Heart right ventricle (tissue), 16 donors: Measurements from ENCODE around the gene OR2M7. TPM values are rescaled to one million over a fixed set of nuclear protein-coding genes. Genes with fewer than 3 reads are reported as not detected.

ENCODE experiments used
- ATAC-seq, 8 donors: fragments of 200-7000 bp; cut with Tn5 transposase; one replicate each; pipeline ENCODE4 v1.9.1; 2020; ENCODE audit warnings: mild to moderate bottlenecking in 8 of 8, moderate library complexity in 8 of 8, moderate number of reproducible peaks in 1 of 8
- DNase-seq, 2 donors: peaks; one replicate each; pipeline ENCODE4 v3.0.0-alpha.2; 2020
- H3K27ac ChIP-seq, 10 donors: fragments of 200-600 bp; sonication (generic) in 2 of 10; one replicate each; pipeline versions ENCODE4 v1.5.0 to v1.8.0; 2020 to 2022; ENCODE audit warnings: mild to moderate bottlenecking in 3 of 10
- H3K27me3 ChIP-seq, 7 donors: fragments of 200-600 bp; one replicate each; pipeline ENCODE4 v1.8.0; 2021 to 2022; ENCODE audit warnings: mild to moderate bottlenecking in 2 of 7
- H3K36me3 ChIP-seq, 9 donors: fragments of 200-600 bp; sonication (generic) in 1 of 9; one replicate each; pipeline versions ENCODE4 v1.5.0 to v1.8.0; 2020 to 2022; ENCODE audit warnings: mild to moderate bottlenecking in 2 of 9
- H3K4me1 ChIP-seq, 9 donors: fragments of 200-600 bp; sonication (generic) in 1 of 9; one replicate each; pipeline versions ENCODE4 v1.5.0 to v1.8.0; 2020 to 2022; ENCODE audit warnings: mild to moderate bottlenecking in 4 of 9
- H3K4me3 ChIP-seq, 10 donors: fragments of 200-600 bp; sonication (generic) in 2 of 10; one replicate each; pipeline versions ENCODE4 v1.5.0 to v1.8.0; 2020 to 2022; ENCODE audit warnings: mild to moderate bottlenecking in 7 of 10, moderate library complexity in 2 of 10
- H3K9me3 ChIP-seq, 11 donors: fragments of 200-600 bp in 10 of 11; sonication (generic) in 2 of 11; one replicate each; pipeline versions ENCODE4 v1.5.0 to v1.8.0; 2013 to 2022; ENCODE audit warnings: mild to moderate bottlenecking in 2 of 11, control low read depth in 1 of 11, moderate library complexity in 1 of 11
- WGBS, 2 donors: extraction: QIAGEN DNeasy Blood & Tissue Kit; methylation state at CpG; one replicate each; pipeline ENCODE4 v1.1.7; 2013; ENCODE audit warnings: inconsistent platforms in 1 of 2; 5-methylcytosine and 5-hydroxymethylcytosine counted together
- intact Hi-C, 10 donors: fragments of 100-400 bp; cut with DNase I; formaldehyde crosslinking; loops; one replicate each; pipeline versions ENCODE4 v1.11.1 to v1.14.2; 2022
- long read RNA-seq, 3 donors: library from polyadenylated mRNA; unstranded; transcript quantifications; one replicate each; pipeline ENCODE4 v2.0.0, GENCODE V29; 2020 to 2021
- polyA plus RNA-seq, 2 donors: library from polyadenylated mRNA; stranded (reverse); fragments of 200-250 nt; gene quantifications; one replicate each; pipeline ENCODE4 v1.2.3, GENCODE V29; 2013
- total RNA-seq, 10 donors: library from RNA; stranded (reverse); fragmentation: NEBNext Ultra II Directional in 3 of 10; extraction: Animal tissue kit (Norgen Biotek cat#: 25700) in 3 of 10; gene quantifications; one replicate each; pipeline versions ENCODE4 v1.2.1 to v1.2.4, GENCODE V29; 2021 to 2023
- TF ChIP-seq, protein P1 (sequence below), 9 donors: fragments of 200-600 bp; sonication (generic) in 2 of 9; IDR thresholded peaks; one replicate each; pipeline versions ENCODE4 v1.5.0 to v1.8.0; 2021 to 2022; ENCODE audit warnings: antibody characterized with exemption in 9 of 9, mild to moderate bottlenecking in 5 of 9, moderate library complexity in 1 of 9
- donor health status: Arrhythmogenic right ventricular cardiomyopathy.
- donor health status: ischemic (EF 13 %, LVEDD 7.1; RV severe dilation, severe dysfunction).
- donor health status: healthy with polysubstance abuse.
- donor health status: DM: no; HTN: yes; CAD: no.
- donor health status: DM: no; HTN: no; CAD: no.
- donor health status: ischemic (EF 25% LVEDD 6.9; RV normal size, moderate dysfunction).
- donor health status: ischemic (EF 25% LVEDD 5.7; RV mildly dilated, moderate dysfunction).
- donor health status: healthy.
- donor health status: DM: yes; HTN: yes; CAD: no.
- donor health status: Ischemic cardiomyopathy.
- donor health status: ischemic (EF 35%, LVEDD 5.7; RV mildly dilated, moderate dysfunction).
- donor health status: nonischemic (EF 11% LVEDD 7.7; RV severe dilation, severe dysfunction).
- donor health status: DM: yes; HTN: yes; CAD: no.
- donor health status: PGD.
- donor health status: ischemic (EF 29% LVEDD 5.4; RV normal size, mild dysfunction).
- donor health status: nonischemic (EF 23%, LVEDD 6.1; RV moderate dilation, normal function).

OR2M7 gene, protein sequence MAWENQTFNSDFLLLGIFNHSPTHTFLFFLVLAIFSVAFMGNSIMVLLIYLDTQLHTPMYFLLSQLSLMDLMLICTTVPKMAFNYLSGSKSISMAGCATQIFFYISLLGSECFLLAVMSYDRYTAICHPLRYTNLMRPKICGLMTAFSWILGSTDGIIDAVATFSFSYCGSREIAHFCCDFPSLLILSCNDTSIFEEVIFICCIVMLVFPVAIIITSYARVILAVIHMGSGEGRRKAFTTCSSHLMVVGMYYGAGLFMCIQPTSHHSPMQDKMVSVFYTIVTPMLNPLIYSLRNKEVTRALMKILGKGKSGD
- not detected for total RNA-seq
- polyA plus RNA-seq, result not detected
- long read RNA-seq, donor 1, result 0 reads
- long read RNA-seq, donor 2, result 0 reads
- long read RNA-seq, donor 3, result 0 reads

DNA sequence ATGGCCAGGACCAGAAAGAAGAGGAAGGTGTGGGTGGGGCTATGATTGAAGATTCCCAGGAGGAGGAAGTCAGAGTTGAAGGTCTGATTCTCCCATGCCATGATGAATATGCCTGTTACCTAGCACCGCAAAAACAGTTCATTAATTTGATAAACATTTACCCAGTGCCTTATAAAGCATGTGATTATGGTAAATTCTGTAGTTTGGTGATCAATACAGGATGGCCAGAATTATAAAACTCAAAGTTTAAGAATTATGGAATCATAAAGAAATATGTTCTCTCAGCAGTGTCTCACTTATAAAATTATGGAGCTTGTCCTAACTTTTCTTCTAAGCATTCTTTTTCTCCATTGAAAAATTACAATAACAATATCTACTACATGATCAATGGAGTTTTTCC lies at the start of gene OR2M7:
OR2M7 (minus strand) TSS at position 101 of the 400 bp plus-strand sequence; CDS start at position 101, 0 bp downstream.
- Histone ChIP-seq H3K27me3 (no peaks in the 10 kb centered on the region), H3K36me3 (no peaks in the 10 kb centered on the region), H3K9me3 (peaks cover 0 to 3% (median 0%) of the 10 kb centered on the region in 11 donors), H3K4me1 (no peaks in the 10 kb centered on the region), H3K27ac (no peak within 1 kb of the TSS), H3K4me3 (no peak within 1 kb of the TSS)
- DNase-seq, result no peak
- TF ChIP-seq, protein P1, sequence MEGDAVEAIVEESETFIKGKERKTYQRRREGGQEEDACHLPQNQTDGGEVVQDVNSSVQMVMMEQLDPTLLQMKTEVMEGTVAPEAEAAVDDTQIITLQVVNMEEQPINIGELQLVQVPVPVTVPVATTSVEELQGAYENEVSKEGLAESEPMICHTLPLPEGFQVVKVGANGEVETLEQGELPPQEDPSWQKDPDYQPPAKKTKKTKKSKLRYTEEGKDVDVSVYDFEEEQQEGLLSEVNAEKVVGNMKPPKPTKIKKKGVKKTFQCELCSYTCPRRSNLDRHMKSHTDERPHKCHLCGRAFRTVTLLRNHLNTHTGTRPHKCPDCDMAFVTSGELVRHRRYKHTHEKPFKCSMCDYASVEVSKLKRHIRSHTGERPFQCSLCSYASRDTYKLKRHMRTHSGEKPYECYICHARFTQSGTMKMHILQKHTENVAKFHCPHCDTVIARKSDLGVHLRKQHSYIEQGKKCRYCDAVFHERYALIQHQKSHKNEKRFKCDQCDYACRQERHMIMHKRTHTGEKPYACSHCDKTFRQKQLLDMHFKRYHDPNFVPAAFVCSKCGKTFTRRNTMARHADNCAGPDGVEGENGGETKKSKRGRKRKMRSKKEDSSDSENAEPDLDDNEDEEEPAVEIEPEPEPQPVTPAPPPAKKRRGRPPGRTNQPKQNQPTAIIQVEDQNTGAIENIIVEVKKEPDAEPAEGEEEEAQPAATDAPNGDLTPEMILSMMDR (IDR thresholded peaks at IDR 0.05), result no peak
- intact Hi-C loops, result no loop called here
- no peak for ATAC-seq
- WGBS, 2 donors, result 88 to 89% methylated on average over 1 of the region's 1 CpG

DNA sequence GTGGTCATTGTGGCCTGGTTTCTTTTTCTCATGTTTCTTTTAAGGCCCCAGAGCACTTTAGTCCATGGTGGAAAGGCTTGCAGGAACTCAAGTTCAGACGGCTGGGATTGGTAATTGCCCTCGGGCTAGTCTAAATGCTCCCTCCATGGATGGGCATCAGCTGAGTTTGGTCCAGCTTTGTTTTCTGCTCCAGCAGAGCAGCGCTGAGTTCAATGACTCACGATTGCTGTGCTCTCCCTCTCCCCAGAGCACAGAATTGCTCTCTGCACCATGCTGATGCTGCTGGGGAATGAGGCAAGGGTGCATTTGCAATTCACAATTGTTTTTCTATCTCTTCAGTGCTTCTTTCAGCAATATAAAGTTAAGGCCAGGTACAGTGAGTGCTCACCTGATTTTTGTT lies 49.4 kb upstream of the OR2M7 start:
- Histone ChIP-seq H3K4me3 (no peak overlapping the region), H3K4me1 (no peaks in the 10 kb centered on the region), H3K27ac (no peak overlapping the region), H3K9me3 (peaks cover 0 to 18% (median 0%) of the 10 kb centered on the region in 11 donors), H3K36me3 (no peaks in the 10 kb centered on the region), H3K27me3 (no peaks in the 10 kb centered on the region)
- DNase-seq, result no peak
- WGBS, 2 donors, result 70 to 73% methylated on average over 4 of the region's 4 CpGs
- intact Hi-C loops, result no loop called here
- ATAC-seq, result no peak
- TF ChIP-seq, protein P1 (IDR thresholded peaks at IDR 0.05), result no peak

DNA sequence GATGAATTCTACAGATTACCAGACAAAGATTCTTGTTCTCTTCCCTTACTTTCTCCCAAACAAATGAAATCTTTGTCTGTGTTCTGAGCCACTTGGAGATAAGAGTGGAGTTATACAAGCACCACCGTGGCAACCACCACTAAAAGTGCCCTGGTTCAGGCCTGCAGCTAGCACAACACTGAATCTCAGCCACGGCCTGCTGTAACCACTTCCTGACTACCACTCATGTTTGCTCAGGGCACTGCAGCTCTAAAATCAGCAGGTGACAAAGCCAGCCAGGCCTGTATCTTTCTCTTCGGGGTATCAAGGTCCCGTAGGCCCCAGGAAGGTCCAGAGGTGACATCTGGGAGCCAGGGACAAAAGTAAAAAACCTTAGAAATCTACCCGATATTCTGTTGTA lies 48.0 kb upstream of the OR2M7 start:
- WGBS, 2 donors, result 67 to 74% methylated on average over 5 of the region's 5 CpGs
- DNase-seq, result no peak
- no peak for ATAC-seq
- intact Hi-C loops, result no loop called here
- peaks cover 0 to 18% (median 0%) of the 10 kb centered on the region in 11 donors for H3K9me3 ChIP-seq
- no peak overlapping the region for H3K4me3 ChIP-seq
- no peak overlapping the region for H3K27ac ChIP-seq
- TF ChIP-seq, protein P1 (IDR thresholded peaks at IDR 0.05), result no peak
- no peaks in the 10 kb centered on the region for H3K4me1 ChIP-seq
- no peaks in the 10 kb centered on the region for H3K27me3 ChIP-seq
- H3K36me3 ChIP-seq, result no peaks in the 10 kb centered on the region

DNA sequence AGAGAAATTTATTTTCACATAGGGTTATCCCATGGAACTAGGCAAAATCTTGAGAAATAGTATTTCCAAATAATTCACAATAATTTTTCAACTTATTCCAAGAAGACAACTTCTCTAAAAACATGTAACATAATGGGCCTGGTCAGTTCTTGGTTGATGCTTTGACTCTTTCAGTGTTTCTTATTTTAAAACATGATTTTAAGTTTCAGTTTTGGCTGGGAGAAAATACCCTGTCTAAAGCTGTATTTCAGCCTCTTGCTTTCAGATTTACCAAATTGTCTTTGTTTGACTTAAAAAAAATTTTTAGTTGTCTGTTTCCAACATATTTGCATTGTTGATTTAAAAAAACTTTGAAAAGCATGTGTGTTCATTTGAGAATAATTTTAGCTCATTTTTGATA lies 42.2 kb upstream of the OR2M7 start:
- no peaks in the 10 kb centered on the region for H3K27me3 ChIP-seq
- no peak for ATAC-seq
- no peak for DNase-seq
- peaks cover 0 to 35% (median 10%) of the 10 kb centered on the region in 11 donors for H3K9me3 ChIP-seq
- intact Hi-C loops, result no loop called here
- no peaks in the 10 kb centered on the region for H3K4me1 ChIP-seq
- no peaks in the 10 kb centered on the region for H3K36me3 ChIP-seq
- TF ChIP-seq, protein P1 (IDR thresholded peaks at IDR 0.05), result no peak
- H3K27ac ChIP-seq, result no peak overlapping the region
- H3K4me3 ChIP-seq, result no peak overlapping the region
